Measurements from ENCODE around the gene LZIC.

- TF ChIP-seq CTCF (IDR thresholded peaks at IDR 0.05; ENCODE audit: low read length) (no peak), EZH2 (IDR thresholded peaks at IDR 0.05; ENCODE audit: borderline replicate concordance, low read length) (no peak)
These were observed 25.3 kb downstream of the LZIC start for GRCh38 chr1:9917901-9918300.

Data from OCI-LY1 (cell line).